Measurements from ENCODE around the gene ZCCHC14. TPM values are rescaled to one million over a fixed set of nuclear protein-coding genes. Genes with fewer than 3 reads are reported as not detected.

Gene ZCCHC14
- total and polyA plus RNA-seq, 2 of the 13 experiments (the other 11 are each of a cell fraction or from before 2014, with no cell fraction given): 12.4 to 12.5 TPM

DNA sequence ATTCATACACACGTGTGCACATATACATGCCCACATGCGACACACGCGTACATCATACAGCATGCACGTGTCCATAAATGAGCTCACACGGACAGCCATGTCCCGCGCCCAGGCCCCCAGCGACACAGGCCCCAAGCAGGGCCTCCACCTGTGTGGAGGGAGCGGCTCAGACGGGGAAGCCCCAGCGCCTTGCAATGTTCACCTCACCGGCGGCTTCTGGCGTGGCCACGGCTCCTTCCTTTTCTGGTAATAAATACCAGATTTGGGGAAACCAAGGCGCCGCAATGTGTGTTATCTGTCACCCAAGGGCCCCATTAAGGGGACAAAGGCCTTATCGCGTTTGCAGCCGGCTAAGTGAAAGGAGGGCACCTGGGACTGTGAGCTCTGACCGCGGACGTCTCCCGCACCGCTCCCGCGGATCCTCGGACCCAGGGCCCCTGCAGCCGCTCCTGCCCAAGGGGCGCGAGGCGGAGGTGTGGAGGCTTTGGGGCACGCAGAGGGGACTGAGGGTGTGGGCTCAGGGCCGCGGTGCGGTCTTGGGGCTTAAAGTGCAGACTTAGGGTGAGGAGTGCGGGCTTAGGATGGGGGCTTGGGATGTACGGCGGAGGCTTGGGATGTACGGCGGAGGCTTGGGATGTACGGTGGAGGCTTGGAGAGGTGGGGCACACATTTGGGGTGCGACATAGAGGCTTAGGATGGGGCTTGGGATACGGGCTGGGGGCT lies 1.9 kb downstream of the ZCCHC14 start (continued):
- TF ChIP-seq, protein P1, sequence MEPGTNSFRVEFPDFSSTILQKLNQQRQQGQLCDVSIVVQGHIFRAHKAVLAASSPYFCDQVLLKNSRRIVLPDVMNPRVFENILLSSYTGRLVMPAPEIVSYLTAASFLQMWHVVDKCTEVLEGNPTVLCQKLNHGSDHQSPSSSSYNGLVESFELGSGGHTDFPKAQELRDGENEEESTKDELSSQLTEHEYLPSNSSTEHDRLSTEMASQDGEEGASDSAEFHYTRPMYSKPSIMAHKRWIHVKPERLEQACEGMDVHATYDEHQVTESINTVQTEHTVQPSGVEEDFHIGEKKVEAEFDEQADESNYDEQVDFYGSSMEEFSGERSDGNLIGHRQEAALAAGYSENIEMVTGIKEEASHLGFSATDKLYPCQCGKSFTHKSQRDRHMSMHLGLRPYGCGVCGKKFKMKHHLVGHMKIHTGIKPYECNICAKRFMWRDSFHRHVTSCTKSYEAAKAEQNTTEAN (CRISPR knock-in tag; conservative IDR thresholded peaks at IDR 0.05): 0 out of 2 replicates have a peak, but pooled peaks have one; percentile 40
- peak; percentile 31 for TF ChIP-seq ZNF883 (CRISPR knock-in tag; IDR thresholded peaks at IDR 0.05; ENCODE audit: not compliant biosample characterization)
- TF ChIP-seq, protein P2, sequence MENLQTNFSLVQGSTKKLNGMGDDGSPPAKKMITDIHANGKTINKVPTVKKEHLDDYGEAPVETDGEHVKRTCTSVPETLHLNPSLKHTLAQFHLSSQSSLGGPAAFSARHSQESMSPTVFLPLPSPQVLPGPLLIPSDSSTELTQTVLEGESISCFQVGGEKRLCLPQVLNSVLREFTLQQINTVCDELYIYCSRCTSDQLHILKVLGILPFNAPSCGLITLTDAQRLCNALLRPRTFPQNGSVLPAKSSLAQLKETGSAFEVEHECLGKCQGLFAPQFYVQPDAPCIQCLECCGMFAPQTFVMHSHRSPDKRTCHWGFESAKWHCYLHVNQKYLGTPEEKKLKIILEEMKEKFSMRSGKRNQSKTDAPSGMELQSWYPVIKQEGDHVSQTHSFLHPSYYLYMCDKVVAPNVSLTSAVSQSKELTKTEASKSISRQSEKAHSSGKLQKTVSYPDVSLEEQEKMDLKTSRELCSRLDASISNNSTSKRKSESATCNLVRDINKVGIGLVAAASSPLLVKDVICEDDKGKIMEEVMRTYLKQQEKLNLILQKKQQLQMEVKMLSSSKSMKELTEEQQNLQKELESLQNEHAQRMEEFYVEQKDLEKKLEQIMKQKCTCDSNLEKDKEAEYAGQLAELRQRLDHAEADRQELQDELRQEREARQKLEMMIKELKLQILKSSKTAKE (CRISPR knock-in tag; IDR thresholded peaks at IDR 0.05; ENCODE audit: borderline replicate concordance): 0 out of 2 replicates have a peak, but pooled peaks have one; percentile 26
- 0 out of 2 replicates have a peak, but pooled peaks have one; percentile 18 for TF ChIP-seq ELF1 (CRISPR knock-in tag; IDR thresholded peaks at IDR 0.05)
- 0 out of 2 replicates have a peak, but pooled peaks have one; percentile 55 for TF ChIP-seq PRMT3 (CRISPR knock-in tag; IDR thresholded peaks at IDR 0.05; ENCODE audit: borderline replicate concordance, low read depth)
- peak; percentile 65; the same call in 1 of the 2 replicates for TF ChIP-seq ZNF782 (CRISPR knock-in tag; IDR thresholded peaks at IDR 0.05; ENCODE audit: borderline replicate concordance)
- TF ChIP-seq, protein P3, sequence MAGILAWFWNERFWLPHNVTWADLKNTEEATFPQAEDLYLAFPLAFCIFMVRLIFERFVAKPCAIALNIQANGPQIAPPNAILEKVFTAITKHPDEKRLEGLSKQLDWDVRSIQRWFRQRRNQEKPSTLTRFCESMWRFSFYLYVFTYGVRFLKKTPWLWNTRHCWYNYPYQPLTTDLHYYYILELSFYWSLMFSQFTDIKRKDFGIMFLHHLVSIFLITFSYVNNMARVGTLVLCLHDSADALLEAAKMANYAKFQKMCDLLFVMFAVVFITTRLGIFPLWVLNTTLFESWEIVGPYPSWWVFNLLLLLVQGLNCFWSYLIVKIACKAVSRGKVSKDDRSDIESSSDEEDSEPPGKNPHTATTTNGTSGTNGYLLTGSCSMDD (CRISPR knock-in tag; IDR thresholded peaks at IDR 0.05): 0 out of 2 replicates have a peak, but pooled peaks have one; percentile 46
- peak; percentile 2 for TF ChIP-seq HNRNPK (IDR thresholded peaks at IDR 0.05; ENCODE audit: low read depth, low read length, poor library complexity, severe bottlenecking)
- TF ChIP-seq, protein P4, sequence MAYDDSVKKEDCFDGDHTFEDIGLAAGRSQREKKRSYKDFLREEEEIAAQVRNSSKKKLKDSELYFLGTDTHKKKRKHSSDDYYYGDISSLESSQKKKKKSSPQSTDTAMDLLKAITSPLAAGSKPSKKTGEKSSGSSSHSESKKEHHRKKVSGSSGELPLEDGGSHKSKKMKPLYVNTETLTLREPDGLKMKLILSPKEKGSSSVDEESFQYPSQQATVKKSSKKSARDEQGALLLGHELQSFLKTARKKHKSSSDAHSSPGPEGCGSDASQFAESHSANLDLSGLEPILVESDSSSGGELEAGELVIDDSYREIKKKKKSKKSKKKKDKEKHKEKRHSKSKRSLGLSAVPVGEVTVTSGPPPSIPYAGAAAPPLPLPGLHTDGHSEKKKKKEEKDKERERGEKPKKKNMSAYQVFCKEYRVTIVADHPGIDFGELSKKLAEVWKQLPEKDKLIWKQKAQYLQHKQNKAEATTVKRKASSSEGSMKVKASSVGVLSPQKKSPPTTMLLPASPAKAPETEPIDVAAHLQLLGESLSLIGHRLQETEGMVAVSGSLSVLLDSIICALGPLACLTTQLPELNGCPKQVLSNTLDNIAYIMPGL (CRISPR knock-in tag; IDR thresholded peaks at IDR 0.05; ENCODE audit: borderline replicate concordance in 1 of 2, low read depth in 1 of 2): 0 out of 4 replicates have a peak, but pooled peaks of 1 of the 2 experiments have one; percentile 31
- TF ChIP-seq ZNF138 (CRISPR knock-in tag; IDR thresholded peaks at IDR 0.05; ENCODE audit: low read depth): 0 out of 2 replicates have a peak, but pooled peaks have one; percentile 29
- 0 out of 2 replicates have a peak, but pooled peaks have one; percentile 15 for TF ChIP-seq ZNF350 (CRISPR knock-in tag; IDR thresholded peaks at IDR 0.05; ENCODE audit: borderline replicate concordance, low read depth)
- TF ChIP-seq, protein P5, sequence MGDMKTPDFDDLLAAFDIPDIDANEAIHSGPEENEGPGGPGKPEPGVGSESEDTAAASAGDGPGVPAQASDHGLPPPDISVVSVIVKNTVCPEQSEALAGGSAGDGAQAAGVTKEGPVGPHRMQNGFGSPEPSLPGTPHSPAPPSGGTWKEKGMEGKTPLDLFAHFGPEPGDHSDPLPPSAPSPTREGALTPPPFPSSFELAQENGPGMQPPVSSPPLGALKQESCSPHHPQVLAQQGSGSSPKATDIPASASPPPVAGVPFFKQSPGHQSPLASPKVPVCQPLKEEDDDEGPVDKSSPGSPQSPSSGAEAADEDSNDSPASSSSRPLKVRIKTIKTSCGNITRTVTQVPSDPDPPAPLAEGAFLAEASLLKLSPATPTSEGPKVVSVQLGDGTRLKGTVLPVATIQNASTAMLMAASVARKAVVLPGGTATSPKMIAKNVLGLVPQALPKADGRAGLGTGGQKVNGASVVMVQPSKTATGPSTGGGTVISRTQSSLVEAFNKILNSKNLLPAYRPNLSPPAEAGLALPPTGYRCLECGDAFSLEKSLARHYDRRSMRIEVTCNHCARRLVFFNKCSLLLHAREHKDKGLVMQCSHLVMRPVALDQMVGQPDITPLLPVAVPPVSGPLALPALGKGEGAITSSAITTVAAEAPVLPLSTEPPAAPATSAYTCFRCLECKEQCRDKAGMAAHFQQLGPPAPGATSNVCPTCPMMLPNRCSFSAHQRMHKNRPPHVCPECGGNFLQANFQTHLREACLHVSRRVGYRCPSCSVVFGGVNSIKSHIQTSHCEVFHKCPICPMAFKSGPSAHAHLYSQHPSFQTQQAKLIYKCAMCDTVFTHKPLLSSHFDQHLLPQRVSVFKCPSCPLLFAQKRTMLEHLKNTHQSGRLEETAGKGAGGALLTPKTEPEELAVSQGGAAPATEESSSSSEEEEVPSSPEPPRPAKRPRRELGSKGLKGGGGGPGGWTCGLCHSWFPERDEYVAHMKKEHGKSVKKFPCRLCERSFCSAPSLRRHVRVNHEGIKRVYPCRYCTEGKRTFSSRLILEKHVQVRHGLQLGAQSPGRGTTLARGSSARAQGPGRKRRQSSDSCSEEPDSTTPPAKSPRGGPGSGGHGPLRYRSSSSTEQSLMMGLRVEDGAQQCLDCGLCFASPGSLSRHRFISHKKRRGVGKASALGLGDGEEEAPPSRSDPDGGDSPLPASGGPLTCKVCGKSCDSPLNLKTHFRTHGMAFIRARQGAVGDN (CRISPR knock-in tag; IDR thresholded peaks at IDR 0.05): peak; percentile 74
- TF ChIP-seq KLF11 (CRISPR knock-in tag; IDR thresholded peaks at IDR 0.05): 0 out of 2 replicates have a peak, but pooled peaks have one; percentile 24
- TF ChIP-seq ZNF232 (CRISPR knock-in tag; IDR thresholded peaks at IDR 0.05; ENCODE audit: borderline replicate concordance): peak; percentile 63; the same call in 1 of the 2 replicates
- 0 out of 2 replicates have a peak, but pooled peaks have one; percentile 21 for TF ChIP-seq FOSL2 (CRISPR knock-in tag; IDR thresholded peaks at IDR 0.05)
- TF ChIP-seq SALL2 (CRISPR knock-in tag; IDR thresholded peaks at IDR 0.05): peak; percentile 39; the same call in 1 of the 2 replicates

Data from HepG2 (cell line).